IMR-90 (cell line): ENCODE data around the gene UBP1. TPM values are rescaled to one million over a fixed set of nuclear protein-coding genes. Genes with fewer than 3 reads are reported as not detected.

Experiments used
- ATAC-seq: fragments of 200-7000 bp; cut with Tn5 transposase; 2 replicates; pipeline ENCODE4 v1.9.1; 2020; ENCODE audit warnings: low read depth, mild to moderate bottlenecking, moderate library complexity
- BruUV-seq: library from RNA; stranded (reverse); fragments of 400-500 nt; replicated peaks from 2 replicates; lab custom pipeline; 2021; lab: Mats Ljungman, UMichigan
- CTCF ChIA-PET: fragments of 300-600 bp; formaldehyde crosslinking; extraction: SDS; loops from one replicate; lab custom pipeline; 2021; ENCODE audit warnings: antibody characterized with exemption; lab: Yijun Ruan, JAX
- POLR2A ChIA-PET: fragments of 300-600 bp; sonication (Branson Sonifier 250); formaldehyde crosslinking; loops from one replicate; lab custom pipeline; 2022; ENCODE audit warnings: antibody characterized with exemption; ENCODE audit not compliant: unreplicated experiment; lab: Charles Lee
- DNase-seq: peaks from one replicate; pipeline ENCODE4 v3.0.0; 2013
- H2AFZ ChIP-seq: replicated peaks from 2 replicates; pipeline ENCODE3; 2013; ENCODE audit warnings: low read length, mild to moderate bottlenecking; ENCODE audit not compliant: poor library complexity
- H2AK5ac ChIP-seq: 2 replicates; pipeline ENCODE4 v1.6.1; 2013; ENCODE audit warnings: low read depth, low read length, inconsistent platforms
- H2AK9ac ChIP-seq: replicated peaks from 2 replicates; pipeline ENCODE3; 2013; ENCODE audit warnings: mild to moderate bottlenecking, low read depth, low read length, moderate library complexity; ENCODE audit not compliant: poor library complexity
- H2BK120ac ChIP-seq: 2 replicates; pipeline ENCODE4 v1.6.1; 2013; ENCODE audit warnings: low read depth, low read length, inconsistent platforms
- H2BK15ac ChIP-seq: 3 replicates; pipeline ENCODE4 v1.6.1; 2013; ENCODE audit warnings: low read depth, low read length, inconsistent platforms
- H2BK20ac ChIP-seq: 2 replicates; pipeline ENCODE4 v1.6.1; 2013; ENCODE audit warnings: low read depth, mild to moderate bottlenecking, inconsistent platforms, low read length, moderate library complexity
- H2BK5ac ChIP-seq: 2 replicates; pipeline ENCODE4 v1.6.1; 2013; ENCODE audit warnings: mild to moderate bottlenecking, low read depth, low read length, inconsistent platforms; ENCODE audit not compliant: poor library complexity, severe bottlenecking
- H3K14ac ChIP-seq: replicated peaks from 2 replicates; pipeline ENCODE4 v1.6.1; 2013; ENCODE audit warnings: low read depth, low read length, inconsistent platforms
- H3K18ac ChIP-seq: 2 replicates; pipeline ENCODE4 v1.6.1; 2013; ENCODE audit warnings: low read depth, low read length, control low read depth
- H3K23ac ChIP-seq: 2 replicates; pipeline ENCODE4 v1.6.1; 2013; ENCODE audit warnings: low read depth, low read length, inconsistent platforms
- H3K27ac ChIP-seq: 2 replicates; pipeline ENCODE4 v1.5.1; 2013; ENCODE audit warnings: mild to moderate bottlenecking, control low read depth, low read length; ENCODE audit not compliant: insufficient read depth
- H3K27me3 ChIP-seq: 2 replicates; pipeline ENCODE4 v1.6.1; 2013; ENCODE audit warnings: low read length; ENCODE audit not compliant: control insufficient read depth, insufficient read depth
- H3K36me3 ChIP-seq: 2 replicates; pipeline ENCODE4 v1.6.1; 2013; ENCODE audit warnings: low read length, mixed read lengths; ENCODE audit not compliant: control insufficient read depth, insufficient read depth
- H3K4ac ChIP-seq: 2 replicates; pipeline ENCODE4 v1.6.1; 2013; ENCODE audit warnings: low read depth, low read length, inconsistent platforms
- H3K4me1 ChIP-seq: 2 replicates; pipeline ENCODE4 v1.6.1; 2013; ENCODE audit warnings: low read length, mixed read lengths; ENCODE audit not compliant: control insufficient read depth, insufficient read depth
- H3K4me2 ChIP-seq: 2 replicates; pipeline ENCODE4 v1.6.1; 2013; ENCODE audit warnings: low read depth, mild to moderate bottlenecking, control low read depth, low read length, moderate library complexity
- H3K4me3 ChIP-seq: 2 replicates; pipeline ENCODE4 v1.5.1; 2013; ENCODE audit warnings: low read depth, mild to moderate bottlenecking, control low read depth, low read length, moderate library complexity; ENCODE audit not compliant: insufficient read depth
- H3K56ac ChIP-seq: 2 replicates; pipeline ENCODE4 v1.6.1; 2013; ENCODE audit warnings: low read length, inconsistent platforms; ENCODE audit not compliant: insufficient read depth; ENCODE audit errors: extremely low read depth
- H3K79me1 ChIP-seq, 2 experiments: 2 replicates each; pipeline ENCODE4 v1.6.1; 2013; ENCODE audit warnings: low read length in 2 of 2, inconsistent platforms in 1 of 2, low read depth in 1 of 2
- H3K9ac ChIP-seq: 2 replicates; pipeline ENCODE4 v1.6.1; 2013; ENCODE audit warnings: low read depth, low read length, control low read depth
- H3K9me1 ChIP-seq: 2 replicates; pipeline ENCODE4 v1.6.1; 2013; ENCODE audit warnings: low read length, inconsistent platforms; ENCODE audit not compliant: insufficient read depth
- H3K9me3 ChIP-seq: 2 replicates; pipeline ENCODE4 v1.6.1; 2013; ENCODE audit warnings: low read length; ENCODE audit not compliant: control insufficient read depth, insufficient read depth
- H4K20me1 ChIP-seq: 2 replicates; pipeline ENCODE4 v1.6.1; 2013; ENCODE audit warnings: low read length, inconsistent platforms; ENCODE audit not compliant: insufficient read depth
- H4K5ac ChIP-seq: 2 replicates; pipeline ENCODE4 v1.6.1; 2013; ENCODE audit warnings: mild to moderate bottlenecking, low read depth, low read length, control low read depth
- H4K8ac ChIP-seq, 2 experiments: 2 replicates each; pipeline ENCODE4 v1.6.1; 2013; ENCODE audit warnings: low read depth in 2 of 2, low read length in 2 of 2, control low read depth in 1 of 2, inconsistent platforms in 1 of 2
- H4K91ac ChIP-seq: 2 replicates; pipeline ENCODE4 v1.6.1; 2013; ENCODE audit warnings: low read depth, low read length, inconsistent platforms; ENCODE audit not compliant: insufficient read depth
- BHLHE40 ChIP-seq: fragments of 150-350 bp; IDR thresholded peaks from 2 replicates; pipeline ENCODE4 v1.6.1; 2016; ENCODE audit warnings: mild to moderate bottlenecking, low read depth, low read length
- CHD1 ChIP-seq: IDR thresholded peaks from 2 replicates; pipeline ENCODE4 v1.6.1; 2012; ENCODE audit warnings: low read depth, low read length, improper control_type of control experiment
- FOS ChIP-seq: fragments of 150-350 bp; IDR thresholded peaks from 2 replicates; pipeline ENCODE4 v1.6.1; 2016; ENCODE audit warnings: low read depth, low read length
- MXI1 ChIP-seq: IDR thresholded peaks from 2 replicates; pipeline ENCODE4 v1.6.1; 2012; ENCODE audit warnings: low read depth, mild to moderate bottlenecking, low read length, moderate library complexity, borderline replicate concordance
- RCOR1 ChIP-seq: IDR thresholded peaks from 2 replicates; pipeline ENCODE4 v1.6.1; 2012; ENCODE audit warnings: mild to moderate bottlenecking, low read length, improper control_type of control experiment; ENCODE audit not compliant: insufficient replicate concordance
- WGBS, 2 experiments: methylation state at CpG; one replicate each; pipeline versions ENCODE4 v1.1.5 to v1.1.7; 2013; ENCODE audit warnings: missing lambda C conversion rate in 2 of 2; ENCODE audit not compliant: insufficient read length in 1 of 2; ENCODE audit errors: extremely low coverage in 2 of 2; 5-methylcytosine and 5-hydroxymethylcytosine counted together
- dilution Hi-C: fragments of 300-500 bp; cut with HindIII; formaldehyde crosslinking; loops from one replicate; pipeline ENCODE4 v1.14.3; 2018; ENCODE audit warnings: low sequenced_read_pairs; ENCODE audit not compliant: unreplicated experiment
- in situ Hi-C: fragments of 300-500 bp; cut with MboI; formaldehyde crosslinking; loops from 3 replicates; pipeline ENCODE4 v1.14.3; 2019; ENCODE audit warnings: low sequenced_read_pairs, inconsistent platforms, mixed read lengths
- intact Hi-C: fragments of 100-400 bp; cut with micrococcal nuclease; formaldehyde crosslinking; loops from 2 replicates; pipeline ENCODE4 v1.10.0; 2022
- polyA plus RNA-seq, 3 experiments: library from polyadenylated mRNA; depleted of rRNA; stranded (reverse); fragments of >200 nt; gene quantifications; 2 replicates each; pipeline ENCODE4 v1.2.3, GENCODE V29; 2012; ENCODE audit warnings: low replicate concordance in 1 of 3
- total RNA-seq: library from RNA; depleted of rRNA; stranded (reverse); fragments of >200 nt; gene quantifications from 2 replicates; pipeline ENCODE4 v1.2.3, GENCODE V29; 2012
- TF ChIP-seq, protein P1 (sequence below): conservative IDR thresholded peaks from 2 replicates; pipeline ENCODE4 v1.5.1; 2012; ENCODE audit warnings: mild to moderate bottlenecking, low read depth, low read length, improper control_type of control experiment
- TF ChIP-seq, protein P2 (sequence below): fragments of 150-350 bp; IDR thresholded peaks from 2 replicates; pipeline ENCODE4 v1.6.1; 2017; ENCODE audit warnings: mild to moderate bottlenecking, antibody characterized with exemption, low read length, low read depth

Gene UBP1
- total and polyA plus RNA-seq, 2 of the 4 experiments (the other 2 are of a cell fraction), result 56.3 to 73.8 TPM

DNA sequence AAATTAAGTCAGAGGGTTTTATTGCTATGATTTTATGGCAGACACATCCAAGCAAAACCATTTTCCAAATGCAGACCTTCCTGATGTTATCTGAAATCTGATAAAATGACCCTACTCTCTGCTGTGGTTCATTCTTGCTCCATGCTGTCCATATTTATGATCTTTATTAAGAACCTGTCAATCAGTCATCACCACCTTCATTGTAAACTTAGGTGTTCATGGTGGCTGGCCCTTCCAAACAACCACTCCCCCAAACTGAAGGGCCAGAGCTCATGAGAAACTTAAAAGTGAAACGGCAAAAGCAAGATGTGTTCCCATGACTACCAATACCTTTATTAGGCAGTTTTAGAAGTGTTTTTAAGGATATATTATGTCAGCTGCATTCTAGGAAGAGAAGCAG, 53.6 kb downstream of the UBP1 start:
- DNase-seq, result no peak
- no TSS peak for BruUV-seq
- intact Hi-C loops (no loop called here), dilution Hi-C loops (loop anchor here (25.0 kb wide), 1 partner anchor 249 kb away; no protein-coding TSS in a partner anchor), in situ Hi-C loops (no loop called here)
- H3K79me1 ChIP-seq, result peaks cover 27 to 45% of the 10 kb centered on the region in 2 experiments; a peak in 3 of 4 replicates
- H3K4me3 ChIP-seq, result no peak overlapping the region
- no peak overlapping the region for H3K18ac ChIP-seq
- H3K14ac ChIP-seq, result no peak overlapping the region
- H3K36me3 ChIP-seq, result peaks cover 32% of the 10 kb centered on the region
- no CpG with 5 or more reads among the region's 1 CpG for WGBS, 2 experiments
- no peak overlapping the region for H3K4ac ChIP-seq
- ChIA-PET POLR2A (no interaction called here), CTCF (interaction anchor here (1.0 kb wide), 1 partner anchor 14 kb away, joined by 3 read pairs; no protein-coding TSS in a partner anchor)
- H3K27ac ChIP-seq, result no peak overlapping the region
- no peak overlapping the region for H3K23ac ChIP-seq
- no peak overlapping the region for H4K5ac ChIP-seq
- no peak overlapping the region for H3K56ac ChIP-seq
- no peak overlapping the region for H2AK9ac ChIP-seq
- H2BK120ac ChIP-seq, result no peak overlapping the region
- peaks cover 6% of the 10 kb centered on the region; the same call in 1 of the 2 replicates for H3K9me1 ChIP-seq
- H2AK5ac ChIP-seq, result no peak overlapping the region
- no peak overlapping the region for H3K9ac ChIP-seq
- H4K20me1 ChIP-seq, result no peaks in the 10 kb centered on the region
- H2BK15ac ChIP-seq, result no peak overlapping the region
- no peaks in the 10 kb centered on the region for H3K27me3 ChIP-seq
- no peaks in the 10 kb centered on the region for H3K9me3 ChIP-seq
- TF ChIP-seq RCOR1 (no peak), CHD1 (no peak), BHLHE40 (no peak), MXI1 (no peak), FOS (no peak)
- TF ChIP-seq, protein P1, sequence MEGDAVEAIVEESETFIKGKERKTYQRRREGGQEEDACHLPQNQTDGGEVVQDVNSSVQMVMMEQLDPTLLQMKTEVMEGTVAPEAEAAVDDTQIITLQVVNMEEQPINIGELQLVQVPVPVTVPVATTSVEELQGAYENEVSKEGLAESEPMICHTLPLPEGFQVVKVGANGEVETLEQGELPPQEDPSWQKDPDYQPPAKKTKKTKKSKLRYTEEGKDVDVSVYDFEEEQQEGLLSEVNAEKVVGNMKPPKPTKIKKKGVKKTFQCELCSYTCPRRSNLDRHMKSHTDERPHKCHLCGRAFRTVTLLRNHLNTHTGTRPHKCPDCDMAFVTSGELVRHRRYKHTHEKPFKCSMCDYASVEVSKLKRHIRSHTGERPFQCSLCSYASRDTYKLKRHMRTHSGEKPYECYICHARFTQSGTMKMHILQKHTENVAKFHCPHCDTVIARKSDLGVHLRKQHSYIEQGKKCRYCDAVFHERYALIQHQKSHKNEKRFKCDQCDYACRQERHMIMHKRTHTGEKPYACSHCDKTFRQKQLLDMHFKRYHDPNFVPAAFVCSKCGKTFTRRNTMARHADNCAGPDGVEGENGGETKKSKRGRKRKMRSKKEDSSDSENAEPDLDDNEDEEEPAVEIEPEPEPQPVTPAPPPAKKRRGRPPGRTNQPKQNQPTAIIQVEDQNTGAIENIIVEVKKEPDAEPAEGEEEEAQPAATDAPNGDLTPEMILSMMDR, result no peak
- TF ChIP-seq, protein P2, sequence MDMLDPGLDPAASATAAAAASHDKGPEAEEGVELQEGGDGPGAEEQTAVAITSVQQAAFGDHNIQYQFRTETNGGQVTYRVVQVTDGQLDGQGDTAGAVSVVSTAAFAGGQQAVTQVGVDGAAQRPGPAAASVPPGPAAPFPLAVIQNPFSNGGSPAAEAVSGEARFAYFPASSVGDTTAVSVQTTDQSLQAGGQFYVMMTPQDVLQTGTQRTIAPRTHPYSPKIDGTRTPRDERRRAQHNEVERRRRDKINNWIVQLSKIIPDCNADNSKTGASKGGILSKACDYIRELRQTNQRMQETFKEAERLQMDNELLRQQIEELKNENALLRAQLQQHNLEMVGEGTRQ, result no peak
- no peak overlapping the region for H3K4me2 ChIP-seq
- H4K91ac ChIP-seq, result no peak overlapping the region
- no peak overlapping the region for H2AFZ ChIP-seq
- no peak for ATAC-seq
- no peak overlapping the region for H2BK5ac ChIP-seq
- peaks cover 2% of the 10 kb centered on the region for H3K4me1 ChIP-seq
- no peak overlapping the region for H4K8ac ChIP-seq
- no peak overlapping the region for H2BK20ac ChIP-seq
